Glutamatergic neuron (in vitro differentiated cells): ENCODE measurements around the gene HABP4. TPM values are rescaled to one million over a fixed set of nuclear protein-coding genes. Genes with fewer than 3 reads are reported as not detected.

ENCODE experiments used
- DNase-seq: peaks from one replicate; pipeline ENCODE4 v3.0.0; 2022
- H3K27ac Mint-ChIP-seq: one replicate; pipeline ENCODE4 v1.8.0; 2020; ENCODE audit warnings: mild to moderate bottlenecking, mixed read lengths, inconsistent platforms; ENCODE audit not compliant: unreplicated experiment
- H3K27me3 Mint-ChIP-seq: one replicate; pipeline ENCODE4 v1.8.0; 2020; ENCODE audit warnings: mild to moderate bottlenecking, moderate library complexity, mixed read lengths, inconsistent platforms; ENCODE audit not compliant: unreplicated experiment
- H3K36me3 Mint-ChIP-seq: one replicate; pipeline ENCODE4 v1.8.0; 2020; ENCODE audit warnings: mild to moderate bottlenecking, mixed read lengths, inconsistent platforms; ENCODE audit not compliant: unreplicated experiment
- H3K4me1 Mint-ChIP-seq: one replicate; pipeline ENCODE4 v1.8.0; 2020; ENCODE audit warnings: mild to moderate bottlenecking, low read depth, mixed read lengths, inconsistent platforms; ENCODE audit not compliant: unreplicated experiment
- H3K4me3 Mint-ChIP-seq: one replicate; pipeline ENCODE4 v1.8.0; 2020; ENCODE audit warnings: mild to moderate bottlenecking, mixed read lengths, inconsistent platforms; ENCODE audit not compliant: unreplicated experiment
- H3K9me3 Mint-ChIP-seq: one replicate; pipeline ENCODE4 v1.8.0; 2020; ENCODE audit warnings: mild to moderate bottlenecking, moderate library complexity, mixed read lengths, inconsistent platforms; ENCODE audit not compliant: unreplicated experiment
- CTCF ChIP-seq: fragments of 200-600 bp; sonication (generic); IDR thresholded peaks from one replicate; pipeline ENCODE4 v1.5.0; 2021; ENCODE audit not compliant: partially characterized antibody, unreplicated experiment
- total RNA-seq: library from RNA; stranded (reverse); fragmentation: NEBNext Ultra II Directional; extraction: Animal tissue kit (Norgen Biotek cat#: 25700); gene quantifications from one replicate; pipeline ENCODE4 v1.2.1, GENCODE V29; 2021; ENCODE audit not compliant: unreplicated experiment

The HABP4 gene
- total RNA-seq, 1 donor from 2014 or later, result 21.4 TPM

- no peaks in the 10 kb centered on the region for H3K27me3 Mint-ChIP-seq
- no peak overlapping the region for H3K27ac Mint-ChIP-seq
- H3K4me1 Mint-ChIP-seq, result peaks cover 9% of the 10 kb centered on the region
- no peak for DNase-seq
- peaks cover 4% of the 10 kb centered on the region for H3K9me3 Mint-ChIP-seq
- H3K4me3 Mint-ChIP-seq, result no peak overlapping the region
- H3K36me3 Mint-ChIP-seq, result no peaks in the 10 kb centered on the region
- no peak for TF ChIP-seq CTCF
Observed at GRCh38 chr9:96423985-96424336, 26.0 kb upstream of the HABP4 start.

GRCh38 chr9:96425500-96426169, 24.3 kb upstream of the HABP4 start:
- H3K27ac Mint-ChIP-seq, result no peak overlapping the region
- no peaks in the 10 kb centered on the region for H3K27me3 Mint-ChIP-seq
- DNase-seq, result no peak
- peaks cover 10% of the 10 kb centered on the region for H3K4me1 Mint-ChIP-seq
- no peaks in the 10 kb centered on the region for H3K9me3 Mint-ChIP-seq
- no peak overlapping the region for H3K4me3 Mint-ChIP-seq
- no peaks in the 10 kb centered on the region for H3K36me3 Mint-ChIP-seq
- TF ChIP-seq CTCF, result no peak

DNA sequence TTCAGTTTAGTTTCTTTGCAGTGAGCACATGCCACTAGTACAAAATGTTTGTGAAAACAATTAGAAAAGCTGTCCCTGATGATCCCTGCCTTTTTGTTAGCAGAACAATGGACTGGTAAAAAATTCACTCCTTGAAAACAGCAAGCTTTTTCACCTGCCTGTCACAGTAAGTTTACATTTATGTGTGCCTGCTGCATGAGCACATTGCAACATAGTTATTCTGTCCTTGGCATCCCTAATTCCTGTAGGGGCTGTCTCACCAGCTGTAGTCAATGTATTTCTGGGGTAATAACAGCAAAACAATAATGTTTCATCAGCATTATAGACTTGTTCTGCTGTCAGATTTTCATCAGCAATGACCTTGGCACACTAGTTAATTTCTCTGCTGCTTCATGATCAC, 20.2 kb upstream of the HABP4 start:
- DNase-seq, result no peak
- no peaks in the 10 kb centered on the region for H3K9me3 Mint-ChIP-seq
- H3K27ac Mint-ChIP-seq, result peak overlapping the region; percentile 37
- peaks cover 6% of the 10 kb centered on the region for H3K4me1 Mint-ChIP-seq
- H3K36me3 Mint-ChIP-seq, result peaks cover 4% of the 10 kb centered on the region
- no peaks in the 10 kb centered on the region for H3K27me3 Mint-ChIP-seq
- no peak overlapping the region for H3K4me3 Mint-ChIP-seq
- no peak for TF ChIP-seq CTCF

DNA sequence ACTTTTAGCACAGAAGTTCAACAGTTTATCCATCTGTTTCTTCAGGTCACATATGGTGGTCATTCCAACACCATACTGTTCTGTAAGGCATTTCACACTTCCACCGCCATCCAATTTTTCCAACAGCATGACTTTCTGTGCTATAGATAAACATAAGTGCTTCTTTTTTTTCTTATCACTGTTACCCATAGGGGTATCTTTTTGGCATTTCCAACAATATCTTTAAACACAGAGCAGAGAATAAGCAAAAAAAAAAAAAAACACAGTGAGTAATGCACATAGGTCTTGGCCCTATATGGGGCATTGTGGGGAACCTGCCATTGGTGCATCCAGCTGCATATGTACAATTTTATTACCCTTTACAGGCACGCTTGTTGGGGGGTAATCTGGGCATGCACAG, 19.6 kb upstream of the HABP4 start:
- Mint-ChIP-seq H3K9me3 (no peaks in the 10 kb centered on the region), H3K4me3 (no peak overlapping the region), H3K36me3 (peaks cover 4% of the 10 kb centered on the region), H3K27ac (peak overlapping the region; percentile 37), H3K27me3 (no peaks in the 10 kb centered on the region), H3K4me1 (peaks cover 6% of the 10 kb centered on the region)
- no peak for TF ChIP-seq CTCF
- no peak for DNase-seq

GRCh38 chr9:96435345-96435744, 14.6 kb upstream of the HABP4 start:
- Mint-ChIP-seq H3K4me3 (no peak overlapping the region), H3K9me3 (no peaks in the 10 kb centered on the region), H3K27me3 (no peaks in the 10 kb centered on the region), H3K27ac (no peak overlapping the region), H3K4me1 (peaks cover under 1% of the 10 kb centered on the region), H3K36me3 (peaks cover 4% of the 10 kb centered on the region)
- no peak for DNase-seq
- TF ChIP-seq CTCF, result no peak
